Measurements from ENCODE around the gene DDAH2.

Gene DDAH2

DNA sequence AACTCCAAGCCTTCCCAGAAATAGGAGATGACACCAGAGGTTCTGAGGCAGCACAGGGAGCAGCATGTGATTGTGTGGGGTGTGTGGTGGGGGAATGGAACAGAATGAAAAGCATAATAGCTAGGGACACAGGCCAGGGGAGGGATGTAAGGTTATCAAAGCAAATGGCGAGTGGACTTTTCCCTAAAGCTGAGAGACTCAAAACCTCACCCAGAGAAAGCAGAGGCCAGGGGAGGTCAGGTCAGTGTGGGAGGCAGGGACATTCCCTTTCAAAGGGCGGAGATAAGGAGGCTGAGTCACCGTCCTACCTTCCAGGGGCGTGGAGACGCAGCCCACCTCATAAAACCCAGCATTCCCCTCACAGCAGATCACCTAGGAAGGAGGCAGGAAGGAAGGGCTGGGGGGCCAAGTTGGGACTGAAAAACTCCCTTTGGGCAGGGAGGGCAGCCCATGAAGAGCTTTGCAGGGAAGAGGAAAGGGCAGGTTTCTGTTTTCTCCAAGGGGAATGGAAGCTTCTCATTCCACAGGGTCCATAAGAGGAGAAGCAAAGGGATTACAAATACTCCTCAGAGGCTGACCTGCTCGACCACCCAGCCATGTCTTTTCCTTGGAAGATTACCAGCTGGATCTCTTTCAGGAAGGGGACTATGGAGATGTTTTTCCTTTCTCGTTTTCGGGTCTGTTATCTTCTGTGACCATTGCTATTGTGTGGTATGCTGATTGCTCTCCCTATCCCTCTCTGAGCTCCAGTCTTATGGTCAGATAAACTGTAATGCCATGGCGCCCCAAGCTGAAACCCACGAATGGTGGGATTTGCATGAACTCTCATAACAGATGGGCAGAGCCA, 38.6 kb downstream of the DDAH2 start:
- no peaks in the 10 kb centered on the region for H3K4me1 ChIP-seq (ENCODE audit: control insufficient read depth, low read depth, low read length)
- peaks cover 12% of the 10 kb centered on the region for H3K36me3 ChIP-seq (ENCODE audit: control insufficient read depth, low read depth, low read length)
- no peaks in the 10 kb centered on the region for H3K27me3 ChIP-seq (ENCODE audit: control insufficient read depth, insufficient read depth, low read length)
- no peak overlapping the region for H3K4me3 ChIP-seq (ENCODE audit: low read length)
- H3K9me3 ChIP-seq (ENCODE audit: control insufficient read depth, low read depth, low read length) = no peaks in the 10 kb centered on the region
- no peak overlapping the region for H3K27ac ChIP-seq (ENCODE audit: low read length)
- H3K9ac ChIP-seq (ENCODE audit: low read length) = no peak overlapping the region

DNA sequence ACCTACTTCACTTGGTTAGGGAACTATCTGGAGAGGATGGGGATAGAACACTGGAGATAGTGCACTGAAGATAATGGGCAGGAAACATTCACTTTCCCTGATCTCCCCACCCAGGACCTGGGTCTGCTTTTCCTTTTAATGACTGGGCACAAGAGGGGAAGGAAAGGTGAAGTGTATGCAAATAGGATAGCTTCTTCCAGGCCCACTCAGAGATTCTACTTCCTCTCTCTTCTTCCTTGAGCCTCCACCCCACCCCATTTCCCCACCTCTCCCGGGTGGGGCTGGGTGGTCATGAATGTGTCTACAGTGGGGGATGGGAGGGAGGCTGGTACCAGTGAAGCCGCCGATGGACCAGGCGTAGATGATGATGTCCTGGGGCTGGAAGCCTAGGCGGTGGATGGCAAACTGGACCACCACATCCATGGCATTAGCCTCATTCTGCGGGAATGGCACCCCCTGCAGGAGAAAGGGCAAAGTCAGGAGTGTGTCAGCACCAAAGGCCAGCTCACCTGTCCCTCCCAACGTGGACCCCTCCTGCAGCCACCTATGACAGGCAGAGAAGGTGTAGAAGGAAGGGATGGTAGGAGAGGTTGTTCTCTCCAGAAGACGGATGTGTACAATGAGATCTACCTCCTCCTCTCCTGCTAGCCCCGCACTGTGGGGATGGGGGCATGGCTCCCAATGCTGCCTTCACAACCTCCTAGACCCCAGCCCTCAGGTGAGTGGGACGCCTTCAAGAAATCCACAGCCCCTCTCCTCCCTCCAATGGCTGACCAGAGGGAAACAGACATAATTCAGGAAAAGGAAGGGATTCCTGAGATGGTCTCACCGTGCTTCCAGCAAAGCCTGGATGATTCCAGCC, 39.6 kb downstream of the DDAH2 start:
- H3K4me3 ChIP-seq (ENCODE audit: low read length) = no peak overlapping the region
- H3K4me1 ChIP-seq (ENCODE audit: control insufficient read depth, low read depth, low read length) = no peaks in the 10 kb centered on the region
- no peak overlapping the region for H3K27ac ChIP-seq (ENCODE audit: low read length)
- no peaks in the 10 kb centered on the region for H3K9me3 ChIP-seq (ENCODE audit: control insufficient read depth, low read depth, low read length)
- no peaks in the 10 kb centered on the region for H3K27me3 ChIP-seq (ENCODE audit: control insufficient read depth, insufficient read depth, low read length)
- peaks cover 5% of the 10 kb centered on the region for H3K36me3 ChIP-seq (ENCODE audit: control insufficient read depth, low read depth, low read length)
- no peak overlapping the region for H3K9ac ChIP-seq (ENCODE audit: low read length)

DNA sequence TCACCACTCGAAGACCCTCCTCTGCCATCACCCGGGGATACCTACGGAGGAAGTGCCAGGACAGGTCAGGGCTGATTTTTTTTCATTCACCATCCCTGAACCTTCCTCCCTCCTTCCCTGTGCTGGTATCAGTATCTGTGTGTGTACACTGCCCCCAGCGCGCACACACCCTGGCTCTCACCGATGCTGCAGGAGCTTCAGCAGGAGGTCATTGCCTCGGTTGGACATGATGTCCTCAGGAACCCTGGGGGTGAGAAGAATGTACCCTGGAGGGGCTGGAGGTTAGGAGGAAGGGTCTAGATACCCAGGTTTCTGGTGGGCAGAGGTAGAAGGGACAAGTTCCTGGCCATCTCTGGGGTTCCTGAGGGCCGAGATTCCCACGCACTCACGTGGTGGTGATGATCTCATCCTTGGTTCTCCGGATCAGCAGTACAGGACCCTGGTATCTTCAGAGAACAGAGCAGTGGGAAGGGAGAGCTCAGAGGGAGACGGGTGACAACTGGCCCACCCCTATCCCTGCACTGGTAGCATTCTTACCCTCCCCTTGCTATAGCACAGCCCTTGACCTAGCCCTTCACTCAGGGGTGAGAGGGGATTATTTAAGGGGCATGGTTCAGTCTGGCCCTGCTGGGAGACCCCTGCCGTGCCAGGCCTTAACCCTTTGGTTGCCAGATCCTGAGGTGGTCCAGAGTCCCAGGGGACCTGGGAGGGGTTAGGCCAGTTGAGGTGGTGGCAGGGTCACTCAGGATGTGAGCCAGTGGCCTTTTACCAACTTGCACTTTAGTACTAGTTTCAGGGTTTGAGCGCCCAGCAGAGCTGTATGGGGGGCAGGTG, 41.0 kb downstream of the DDAH2 start:
- no peak overlapping the region for H3K27ac ChIP-seq (ENCODE audit: low read length)
- peaks cover 5% of the 10 kb centered on the region for H3K4me1 ChIP-seq (ENCODE audit: control insufficient read depth, low read depth, low read length)
- peaks cover 3% of the 10 kb centered on the region for H3K36me3 ChIP-seq (ENCODE audit: control insufficient read depth, low read depth, low read length)
- no peaks in the 10 kb centered on the region for H3K27me3 ChIP-seq (ENCODE audit: control insufficient read depth, insufficient read depth, low read length)
- no peaks in the 10 kb centered on the region for H3K9me3 ChIP-seq (ENCODE audit: control insufficient read depth, low read depth, low read length)
- H3K9ac ChIP-seq (ENCODE audit: low read length) = no peak overlapping the region
- no peak overlapping the region for H3K4me3 ChIP-seq (ENCODE audit: low read length)

DNA sequence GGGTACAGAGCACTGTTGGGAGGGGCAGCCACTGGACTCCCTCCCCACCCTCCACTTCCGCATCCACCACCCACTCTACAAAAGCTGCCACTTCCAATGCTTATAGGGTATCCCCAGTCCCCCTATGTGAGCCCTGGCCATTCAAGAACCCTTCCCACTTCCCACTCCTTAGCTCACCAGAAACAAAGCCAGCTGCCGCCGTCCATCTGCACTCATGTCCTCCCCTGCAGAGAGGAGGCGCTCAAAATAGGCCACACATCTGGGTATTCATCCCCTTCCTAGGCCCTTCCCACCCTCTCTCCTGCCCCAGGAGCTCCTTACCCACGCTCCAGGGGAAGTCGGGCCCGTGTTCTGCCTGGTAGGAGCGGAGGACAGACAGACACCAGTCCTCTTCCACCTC, 41.8 kb downstream of the DDAH2 start:
- Histone ChIP-seq H3K27me3 (ENCODE audit: control insufficient read depth, insufficient read depth, low read length) (peaks cover 6% of the 10 kb centered on the region), H3K36me3 (ENCODE audit: control insufficient read depth, low read depth, low read length) (peaks cover 2% of the 10 kb centered on the region), H3K4me3 (ENCODE audit: low read length) (no peak overlapping the region), H3K4me1 (ENCODE audit: control insufficient read depth, low read depth, low read length) (peaks cover 5% of the 10 kb centered on the region), H3K9ac (ENCODE audit: low read length) (no peak overlapping the region), H3K9me3 (ENCODE audit: control insufficient read depth, low read depth, low read length) (no peaks in the 10 kb centered on the region), H3K27ac (ENCODE audit: low read length) (no peak overlapping the region)

DNA sequence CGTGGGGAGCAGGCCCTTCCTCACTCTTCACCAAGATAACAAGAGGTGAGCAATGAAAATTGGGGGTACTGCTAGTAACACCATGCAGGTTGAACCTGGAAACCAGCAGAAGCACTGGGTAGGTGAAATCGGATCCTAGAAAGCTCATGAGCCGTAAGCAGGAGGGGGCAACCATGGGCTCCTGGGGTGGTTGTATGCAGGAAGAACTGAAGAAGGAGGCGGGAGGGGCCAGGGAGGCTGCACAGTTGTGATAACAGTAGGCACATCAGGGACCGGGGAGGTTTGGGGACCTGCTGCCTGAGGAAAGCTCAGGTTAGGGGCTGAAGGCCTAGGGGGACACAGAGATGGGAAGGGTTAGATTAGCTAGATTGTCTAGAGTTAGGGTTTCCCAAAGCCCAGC, 42.6 kb downstream of the DDAH2 start:
- peaks cover 5% of the 10 kb centered on the region for H3K4me1 ChIP-seq (ENCODE audit: control insufficient read depth, low read depth, low read length)
- no peak overlapping the region for H3K9ac ChIP-seq (ENCODE audit: low read length)
- no peaks in the 10 kb centered on the region for H3K9me3 ChIP-seq (ENCODE audit: control insufficient read depth, low read depth, low read length)
- no peak overlapping the region for H3K27ac ChIP-seq (ENCODE audit: low read length)
- no peak overlapping the region for H3K4me3 ChIP-seq (ENCODE audit: low read length)
- H3K36me3 ChIP-seq (ENCODE audit: control insufficient read depth, low read depth, low read length) = peaks cover 2% of the 10 kb centered on the region
- H3K27me3 ChIP-seq (ENCODE audit: control insufficient read depth, insufficient read depth, low read length) = peaks cover 15% of the 10 kb centered on the region

DNA sequence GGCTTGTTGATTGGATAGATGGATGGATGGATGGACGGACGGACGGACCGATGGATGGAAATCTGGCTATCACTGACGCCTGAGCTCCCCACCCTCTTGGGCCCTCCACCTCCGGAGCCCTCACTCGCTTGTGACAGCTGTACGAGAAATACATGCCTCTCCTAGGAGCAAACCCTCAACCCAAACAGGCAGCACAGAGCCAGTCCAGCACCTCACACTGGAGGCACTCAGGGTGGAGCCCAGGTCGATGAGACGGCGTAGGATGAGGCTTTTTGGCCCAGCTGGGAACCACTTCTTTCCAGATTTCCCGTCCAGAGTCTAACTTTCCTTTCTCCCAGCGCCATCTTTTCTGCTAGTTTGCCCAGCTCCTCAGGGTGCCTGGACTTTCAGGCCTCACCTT, 45.5 kb downstream of the DDAH2 start:
- H3K27me3 ChIP-seq (ENCODE audit: control insufficient read depth, insufficient read depth, low read length) = peaks cover 22% of the 10 kb centered on the region
- peaks cover 5% of the 10 kb centered on the region for H3K4me1 ChIP-seq (ENCODE audit: control insufficient read depth, low read depth, low read length)
- H3K9me3 ChIP-seq (ENCODE audit: control insufficient read depth, low read depth, low read length) = no peaks in the 10 kb centered on the region
- H3K4me3 ChIP-seq (ENCODE audit: low read length) = peak overlapping the region; percentile 70
- H3K9ac ChIP-seq (ENCODE audit: low read length) = peak overlapping the region; percentile 2
- H3K36me3 ChIP-seq (ENCODE audit: control insufficient read depth, low read depth, low read length) = no peaks in the 10 kb centered on the region
- no peak overlapping the region for H3K27ac ChIP-seq (ENCODE audit: low read length)

DNA sequence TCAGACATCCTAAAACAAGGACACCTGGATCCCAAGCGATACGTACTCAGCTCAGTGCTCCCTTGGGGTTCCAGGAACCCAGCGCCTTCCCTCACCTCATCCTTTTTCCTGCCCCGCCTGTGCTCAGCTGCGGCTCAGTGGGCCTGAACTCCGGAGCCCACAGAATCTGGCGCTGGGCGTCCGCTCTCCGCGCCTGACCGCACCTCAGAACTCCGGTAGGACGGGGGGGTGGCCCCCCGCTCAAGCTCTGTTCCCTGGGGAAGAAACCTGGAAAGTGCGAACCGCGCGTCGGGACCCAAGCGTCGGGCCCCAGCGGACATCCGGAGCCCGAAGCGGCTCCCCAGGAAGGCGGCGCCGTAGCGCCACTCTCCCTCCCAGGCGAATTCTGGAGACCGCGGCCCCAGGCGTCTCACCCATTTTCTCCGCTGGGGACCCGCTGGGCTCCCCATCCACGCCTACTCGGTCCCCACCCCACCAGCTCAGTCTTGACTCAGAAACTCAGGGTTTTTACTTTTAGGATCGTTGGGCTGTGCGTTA, 47.9 kb downstream of the DDAH2 start:
- H3K9ac ChIP-seq (ENCODE audit: low read length) = no peak overlapping the region
- H3K27ac ChIP-seq (ENCODE audit: low read length) = no peak overlapping the region
- peaks cover 29% of the 10 kb centered on the region for H3K27me3 ChIP-seq (ENCODE audit: control insufficient read depth, insufficient read depth, low read length)
- H3K9me3 ChIP-seq (ENCODE audit: control insufficient read depth, low read depth, low read length) = no peaks in the 10 kb centered on the region
- peaks cover 5% of the 10 kb centered on the region for H3K4me1 ChIP-seq (ENCODE audit: control insufficient read depth, low read depth, low read length)
- peak overlapping the region; percentile 65 for H3K4me3 ChIP-seq (ENCODE audit: low read length)
- H3K36me3 ChIP-seq (ENCODE audit: control insufficient read depth, low read depth, low read length) = no peaks in the 10 kb centered on the region

DNA sequence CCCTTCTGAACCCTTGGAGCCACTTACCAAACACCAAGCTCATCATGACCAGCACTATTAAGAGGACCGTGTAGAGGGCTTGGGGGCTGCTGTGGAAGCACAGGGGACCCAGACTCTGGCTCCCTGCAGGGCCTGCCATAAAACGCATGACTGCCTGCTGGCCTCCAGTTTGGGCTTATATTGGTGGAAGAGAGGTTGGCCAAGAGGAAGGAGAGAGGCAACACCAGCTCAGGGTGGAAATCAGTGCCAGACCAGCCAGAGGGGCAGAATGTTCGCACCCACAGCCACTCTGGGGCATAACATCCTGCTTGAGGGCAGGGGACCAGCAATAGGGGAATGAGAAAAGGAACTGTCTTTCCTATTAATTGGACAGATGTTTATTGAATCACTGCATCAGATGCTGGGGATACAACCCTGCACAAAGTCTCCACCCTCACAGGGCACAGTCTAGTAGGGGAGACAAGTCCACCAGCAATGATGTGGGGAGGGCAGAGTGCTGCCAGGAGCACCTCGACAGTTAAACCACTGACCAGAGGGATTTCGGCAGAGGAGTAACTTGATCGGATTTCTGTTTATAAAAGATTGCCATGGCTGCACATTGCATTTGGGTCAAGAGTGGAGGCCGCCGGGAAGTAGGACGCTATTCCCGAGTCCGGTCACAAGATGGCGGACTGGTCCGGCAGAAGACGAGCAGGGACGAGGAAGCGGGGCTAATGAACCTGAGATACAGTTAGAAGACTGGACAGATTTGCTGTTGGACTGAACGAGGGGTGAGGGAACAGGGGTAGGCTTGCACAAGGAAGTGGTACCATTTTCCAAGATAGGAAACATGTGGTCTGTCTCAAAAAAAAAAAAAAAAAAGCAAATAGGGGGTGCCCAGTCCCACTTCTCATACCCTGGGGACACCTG, 48.6 kb downstream of the DDAH2 start, which contains the start of gene LY6G5C:
Gene LY6G5C, minus strand, starts transcription at position 842 of the 909 bp plus-strand sequence. Its CDS starts 694 bp downstream, at position 148.
- Histone ChIP-seq H3K36me3 (ENCODE audit: control insufficient read depth, low read depth, low read length) (no peaks in the 10 kb centered on the region), H3K27me3 (ENCODE audit: control insufficient read depth, insufficient read depth, low read length) (peaks cover 29% of the 10 kb centered on the region), H3K27ac (ENCODE audit: low read length) (no peak within 1 kb of the TSS), H3K4me1 (ENCODE audit: control insufficient read depth, low read depth, low read length) (peaks cover 5% of the 10 kb centered on the region), H3K9me3 (ENCODE audit: control insufficient read depth, low read depth, low read length) (no peaks in the 10 kb centered on the region), H3K4me3 (ENCODE audit: low read length) (peak within 1 kb of the TSS; percentile 65), H3K9ac (ENCODE audit: low read length) (no peak within 1 kb of the TSS)

DNA sequence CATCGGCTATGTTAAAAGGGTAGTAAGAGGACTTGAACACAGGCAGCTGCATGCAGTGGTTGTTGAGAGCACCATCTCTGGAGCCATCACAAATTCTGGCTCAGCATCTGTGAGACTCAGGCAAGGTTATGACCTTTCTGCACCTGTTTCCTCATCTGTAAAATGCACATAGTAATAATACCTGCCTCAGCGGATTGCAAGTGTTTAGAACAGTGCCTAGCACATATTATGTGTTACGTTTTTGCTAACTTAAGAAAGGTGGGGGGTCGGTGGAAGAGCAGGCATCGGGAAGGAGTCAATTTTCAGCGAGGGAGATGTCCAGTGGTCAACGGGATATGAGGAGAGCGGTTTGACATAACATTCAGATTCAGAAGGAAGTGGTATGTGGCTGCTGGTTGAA, 51.1 kb downstream of the DDAH2 start:
- no peak overlapping the region for H3K27ac ChIP-seq (ENCODE audit: low read length)
- H3K4me3 ChIP-seq (ENCODE audit: low read length) = no peak overlapping the region
- H3K9ac ChIP-seq (ENCODE audit: low read length) = no peak overlapping the region
- no peaks in the 10 kb centered on the region for H3K9me3 ChIP-seq (ENCODE audit: control insufficient read depth, low read depth, low read length)
- H3K36me3 ChIP-seq (ENCODE audit: control insufficient read depth, low read depth, low read length) = no peaks in the 10 kb centered on the region
- peaks cover 29% of the 10 kb centered on the region for H3K27me3 ChIP-seq (ENCODE audit: control insufficient read depth, insufficient read depth, low read length)
- H3K4me1 ChIP-seq (ENCODE audit: control insufficient read depth, low read depth, low read length) = no peaks in the 10 kb centered on the region

Measured in iPS-18a (cell line).